NCI-H128 (cell line): ENCODE measurements around the gene CCL28.
"Not testable (repeated sequence)": the region's sequence is repeated elsewhere in the genome, so short reads cannot be mapped to it uniquely, and the experiment has no call there.

Experiments used
- DNase-seq: peaks from one replicate; lab custom pipeline; 2025; ENCODE audit not compliant: unreplicated experiment; lab: John Stamatoyannopoulos, UW

CCL28 gene

DNA sequence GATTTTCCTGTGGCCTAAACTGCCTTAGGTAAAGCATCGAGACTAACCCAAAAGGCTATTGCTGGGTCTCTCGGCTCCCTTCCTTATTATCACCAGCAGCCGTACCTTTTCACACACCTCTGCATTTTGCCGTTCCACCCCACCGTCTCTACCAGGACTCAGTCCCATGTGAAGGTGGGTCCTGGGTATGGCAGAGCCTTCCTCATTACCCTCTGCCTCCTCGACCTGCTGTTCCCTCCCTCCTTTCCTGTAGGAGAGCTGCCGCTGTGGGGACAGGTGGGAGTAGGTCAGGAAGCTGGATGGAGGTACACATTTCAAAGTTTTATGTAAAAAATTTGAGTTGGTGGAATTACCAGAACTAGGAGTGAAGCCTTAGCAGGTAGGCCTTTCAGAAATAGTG lies 1.8 kb downstream of the CCL28 start:
- no peak for DNase-seq

DNA sequence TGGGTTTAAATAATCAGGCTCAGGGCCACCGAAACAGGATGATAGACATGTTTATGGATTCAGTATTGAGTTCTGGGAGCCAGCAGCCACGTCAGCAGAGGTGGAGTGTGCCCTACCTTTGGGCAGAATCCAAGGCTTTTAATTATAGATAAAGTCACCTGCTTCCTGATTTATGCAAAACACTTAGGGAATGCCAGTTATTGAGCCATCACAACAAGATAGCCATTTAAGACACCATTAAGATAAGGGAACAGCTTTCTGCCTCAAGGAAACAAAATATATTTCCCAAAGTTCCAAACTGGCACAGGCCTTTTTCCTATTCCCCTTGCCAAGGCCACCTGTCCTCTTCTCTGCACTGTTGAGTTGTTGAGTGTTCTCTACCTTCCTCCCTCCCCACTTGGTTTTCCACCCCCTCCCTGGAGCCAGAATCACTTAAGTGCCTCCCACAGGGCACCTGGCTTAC lies 2.4 kb downstream of the CCL28 start:
- peak; percentile 65 for DNase-seq

- DNase-seq = not testable (repeated sequence)
Observed at GRCh38 chr5:43402524-43403066, 9.6 kb downstream of the CCL28 start.

GRCh38 chr5:43401827-43402226 lies 10.4 kb downstream of the CCL28 start:
- no peak for DNase-seq

DNA sequence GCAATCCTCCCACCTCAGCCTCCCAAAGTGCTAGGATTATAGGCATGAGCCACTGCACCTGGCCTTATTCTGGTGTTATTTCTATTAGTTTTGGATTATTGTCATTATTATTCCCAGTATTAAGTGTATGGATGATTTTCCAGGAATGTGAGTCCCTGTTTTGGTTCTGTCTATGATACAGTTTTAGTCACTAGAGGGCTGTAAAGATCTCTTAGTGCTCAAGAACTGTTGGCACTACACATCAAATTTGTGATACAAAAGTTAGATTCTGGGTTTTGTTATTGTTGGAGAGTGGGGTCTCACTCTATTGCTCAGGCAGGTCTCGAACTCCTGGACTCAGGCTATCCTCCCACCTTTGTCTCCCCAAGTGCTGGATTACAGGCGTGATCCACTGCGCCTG lies 12.1 kb downstream of the CCL28 start:
- no peak for DNase-seq

- no peak for DNase-seq
Observed at GRCh38 chr5:43396762-43397304, 15.4 kb downstream of the CCL28 start.

- no peak for DNase-seq
Observed at GRCh38 chr5:43390471-43390870, 21.7 kb downstream of the CCL28 start.

DNA sequence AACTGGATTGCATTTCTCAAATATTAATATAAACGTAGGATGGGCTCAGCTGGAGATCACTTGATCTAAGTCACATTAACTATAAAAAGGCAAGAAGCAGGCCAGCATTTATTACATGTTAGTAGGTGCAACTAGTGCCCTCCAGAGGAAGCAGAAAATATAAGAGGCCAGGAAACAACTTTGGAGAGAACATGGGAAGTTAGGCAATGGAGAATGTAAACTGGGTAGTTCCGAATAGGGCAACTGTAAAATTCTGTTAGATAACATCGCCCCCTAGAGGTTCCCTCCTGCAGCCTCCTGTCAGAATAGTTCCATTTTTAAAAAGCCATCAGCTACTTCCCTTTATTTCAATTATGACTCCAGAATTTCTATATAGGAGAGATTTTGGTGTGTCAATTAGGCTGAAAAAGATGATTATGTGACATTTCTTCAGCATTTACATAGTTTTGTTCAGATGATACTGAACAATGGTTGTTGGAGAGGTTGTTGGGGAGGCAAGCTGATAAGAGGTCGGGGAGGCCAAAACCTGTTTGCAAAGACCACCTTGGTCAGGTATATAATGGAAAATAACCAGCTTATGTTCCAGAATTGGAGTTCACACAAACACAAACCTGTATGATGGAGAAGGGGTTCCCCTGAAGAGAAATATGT lies 22.4 kb downstream of the CCL28 start:
- DNase-seq = peak; percentile 71

- no peak for DNase-seq
Observed at GRCh38 chr5:43386960-43387362, 25.2 kb downstream of the CCL28 start.

GRCh38 chr5:43376496-43377140 lies 35.6 kb downstream of the CCL28 start:
- no peak for DNase-seq

DNA sequence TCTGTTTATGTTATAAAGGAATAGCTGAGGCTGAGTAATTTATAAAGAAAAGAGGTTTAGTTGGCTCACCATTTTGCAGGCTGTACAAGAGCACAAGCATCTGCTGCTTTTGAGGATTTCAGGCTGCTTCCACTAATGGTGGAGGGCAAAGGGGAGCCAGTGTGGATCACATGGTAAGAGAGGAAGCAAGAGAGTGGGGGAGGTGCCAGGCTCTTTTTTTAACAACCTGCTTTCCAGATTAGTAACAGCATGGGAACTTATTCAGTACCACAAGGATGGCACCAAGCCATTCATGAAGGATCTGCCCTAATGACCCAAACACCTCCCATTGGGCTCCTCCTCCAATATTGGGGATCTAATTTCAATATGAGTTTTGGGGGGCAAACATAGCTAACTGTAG lies 40.4 kb downstream of the CCL28 start:
- no peak for DNase-seq

DNA sequence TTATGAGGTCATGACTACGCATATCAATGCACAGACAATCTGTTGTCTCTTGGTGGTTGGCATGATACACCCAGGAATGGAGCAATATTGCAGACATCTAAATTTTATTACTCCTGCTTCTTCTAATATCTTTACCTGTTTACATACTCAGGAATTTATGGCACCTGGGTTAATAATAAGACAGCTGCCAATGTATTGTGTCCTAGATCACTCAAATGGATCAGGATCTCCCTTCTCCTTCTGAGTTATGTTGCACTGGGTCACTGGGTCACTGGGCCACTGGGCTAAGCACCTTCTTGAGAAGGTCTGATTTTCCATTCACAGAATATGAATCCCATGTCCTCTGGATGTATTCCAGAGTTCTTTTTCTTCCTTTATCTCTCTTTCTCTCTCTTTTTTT lies 41.8 kb downstream of the CCL28 start:
- DNase-seq = no peak

DNA sequence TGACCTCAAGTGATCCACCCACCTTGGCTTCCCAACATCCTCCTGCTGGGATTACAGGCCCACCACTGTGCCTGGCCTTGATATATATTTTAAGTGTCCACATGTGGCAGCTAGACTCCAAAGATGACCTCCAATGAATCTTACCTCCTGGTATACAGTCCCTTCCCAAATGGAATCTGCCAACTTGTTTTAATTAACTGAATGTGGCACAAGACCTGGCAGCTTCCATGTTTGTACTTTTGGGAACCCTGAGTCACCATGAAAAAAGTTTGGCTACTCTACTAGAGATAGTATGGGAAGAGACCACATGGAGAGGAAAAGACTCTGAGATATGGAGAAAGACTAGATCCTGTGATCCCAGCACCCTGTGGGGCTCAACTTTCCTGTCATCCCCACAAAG lies 42.5 kb downstream of the CCL28 start:
- no peak for DNase-seq

- no peak for DNase-seq
Observed at GRCh38 chr5:43367909-43368669, 44.1 kb downstream of the CCL28 start.

DNA sequence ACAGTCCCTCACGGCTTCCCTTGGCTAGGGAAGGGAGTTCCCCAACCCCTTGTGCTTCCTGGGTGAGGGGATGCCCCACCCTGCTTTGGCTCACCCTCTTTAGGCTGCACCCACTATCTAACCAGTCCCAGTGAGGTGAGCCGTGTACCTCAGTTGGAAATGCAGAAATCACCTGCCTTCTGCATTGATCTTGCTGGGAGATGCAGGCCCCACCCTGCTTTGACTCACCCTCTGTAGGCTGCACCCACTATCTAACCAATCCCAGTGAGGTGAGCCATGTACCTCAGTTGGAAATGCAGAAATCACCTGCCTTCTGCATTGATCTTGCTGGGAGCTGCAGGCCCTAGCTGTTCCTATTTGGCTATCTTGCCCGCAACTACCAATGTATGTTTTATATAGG lies 44.7 kb downstream of the CCL28 start:
- no peak for DNase-seq

GRCh38 chr5:43366680-43367246 lies 45.4 kb downstream of the CCL28 start:
- DNase-seq = not testable (repeated sequence)

- not testable (repeated sequence) for DNase-seq
Observed at GRCh38 chr5:43365155-43365554, 47.0 kb downstream of the CCL28 start.

GRCh38 chr5:43363445-43364152 lies 48.6 kb downstream of the CCL28 start:
- DNase-seq = no peak

DNA sequence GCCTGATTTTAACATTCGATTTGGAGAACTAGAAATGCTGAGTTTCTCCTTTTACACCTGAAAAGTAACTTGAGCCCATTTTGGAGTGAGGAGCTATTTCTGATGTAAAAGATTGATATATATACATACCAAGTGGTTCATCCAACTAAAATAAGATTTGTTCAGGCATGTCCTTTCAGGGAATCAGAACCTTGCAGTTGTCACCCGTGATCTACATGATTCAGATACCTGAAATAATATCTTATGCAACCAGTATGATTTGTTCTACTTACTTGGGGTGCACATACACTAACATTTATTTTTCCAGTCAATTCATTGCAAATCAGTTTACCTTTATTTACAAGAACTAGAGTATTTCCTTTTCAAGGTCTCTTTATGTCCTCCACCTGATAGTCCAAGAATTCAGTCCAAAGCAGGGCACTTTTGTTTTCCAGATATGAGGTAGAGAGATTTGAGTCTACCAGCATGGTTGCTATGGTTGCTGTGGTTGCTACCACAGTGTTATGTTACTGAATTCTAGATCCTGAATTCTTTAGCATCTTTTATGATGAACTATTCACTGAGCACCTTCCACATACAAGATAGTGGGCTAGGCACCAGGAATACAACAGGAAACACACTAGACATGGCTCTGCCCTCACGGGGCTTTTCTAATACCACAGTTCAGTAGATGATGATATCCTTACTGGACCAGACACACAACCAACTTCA lies 49.3 kb downstream of the CCL28 start:
- no peak for DNase-seq

DNA sequence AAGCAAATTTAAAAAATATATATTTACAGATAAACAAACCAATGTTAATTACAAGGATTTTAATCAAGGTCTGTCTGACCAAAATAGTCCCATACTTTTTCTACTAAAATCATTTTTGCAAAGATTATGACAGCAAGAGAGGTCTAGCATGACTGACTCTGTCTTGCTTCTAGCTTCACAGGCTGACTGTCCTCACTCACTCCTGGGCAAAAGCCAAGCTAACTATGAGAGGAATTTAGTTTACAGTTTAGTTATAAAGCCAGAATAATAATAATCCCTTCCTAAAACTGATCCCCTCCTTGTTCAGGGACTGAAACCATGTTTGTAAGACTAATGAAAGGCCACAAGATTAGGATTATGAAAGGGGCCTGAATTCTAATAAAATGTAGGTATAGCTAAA lies 53.5 kb downstream of the CCL28 start:
- DNase-seq = no peak
